H4 (cell line): ENCODE results near the gene TMEM165. TPM values are rescaled to one million over a fixed set of nuclear protein-coding genes. Genes with fewer than 3 reads are reported as not detected.

Experiments
- DNase-seq: peaks from one replicate; pipeline ENCODE4 v3.0.0-alpha.2; 2015; ENCODE audit warnings: low spot score
- total RNA-seq: library from RNA; depleted of rRNA; stranded (reverse); fragments of >200 nt; shearing (Covaris generic); gene quantifications from 2 replicates; pipeline ENCODE4 v1.2.3, GENCODE V29; 2014

The TMEM165 gene
- total RNA-seq, 1 experiment from 2014 or later = 104 TPM

DNA sequence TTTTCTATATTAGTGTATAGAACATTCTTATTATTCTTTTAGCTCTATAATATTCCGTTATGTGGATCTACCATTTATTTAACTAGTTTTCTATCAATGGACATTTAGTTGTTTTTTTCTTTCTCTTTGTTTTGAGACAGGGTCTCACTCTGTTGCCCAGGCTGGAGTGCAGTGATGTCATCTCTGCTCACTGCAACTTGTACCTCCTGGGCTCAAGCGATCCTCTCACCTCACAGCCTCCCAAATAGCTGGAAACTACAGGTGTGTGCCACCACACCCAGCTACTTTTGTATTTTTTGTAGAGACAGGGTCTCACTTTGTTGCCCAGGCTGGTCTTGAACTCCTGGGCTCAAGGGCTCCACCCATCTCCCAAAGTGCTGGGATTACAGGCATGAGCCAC is 10.8 kb downstream of the TMEM165 start:
- no peak for DNase-seq

DNA sequence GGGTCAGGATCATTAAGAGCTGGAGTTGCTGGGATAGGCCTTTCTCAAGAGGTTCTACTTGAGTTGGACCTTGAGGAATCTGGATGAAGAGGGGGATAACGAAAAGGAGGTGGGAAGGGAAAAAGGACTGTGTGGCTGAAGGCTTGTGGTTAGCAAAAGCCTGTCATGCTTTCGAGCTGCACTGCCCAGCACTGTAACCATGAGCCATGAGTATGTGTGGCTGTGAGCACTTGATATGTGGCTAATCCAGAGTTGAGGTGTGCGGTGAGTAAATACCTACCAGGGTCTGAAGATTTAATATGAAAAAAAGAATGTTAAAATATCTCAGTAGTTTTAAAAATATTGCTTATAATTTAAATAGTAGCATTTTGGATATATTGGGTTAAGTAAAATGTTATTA is 11.4 kb downstream of the TMEM165 start:
- DNase-seq = no peak

DNA sequence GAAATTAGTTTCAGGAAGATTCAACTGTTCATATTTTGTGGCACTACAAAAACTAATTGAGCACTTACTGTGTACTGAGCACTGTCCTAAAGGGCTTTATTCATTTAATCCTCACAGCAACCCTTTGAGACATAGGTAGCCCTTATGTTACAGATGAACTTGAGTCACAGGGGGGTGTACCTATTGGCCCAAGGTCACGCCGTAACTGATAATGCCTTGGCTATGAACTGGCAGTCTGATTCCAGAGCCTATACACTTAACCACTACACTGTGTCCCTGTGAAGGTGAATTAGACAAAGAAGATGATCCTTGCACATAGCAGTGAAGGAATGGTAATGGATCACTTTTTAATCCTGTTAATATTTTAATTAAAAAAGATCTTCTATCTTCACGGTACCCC is 12.0 kb downstream of the TMEM165 start:
- no peak for DNase-seq

DNA sequence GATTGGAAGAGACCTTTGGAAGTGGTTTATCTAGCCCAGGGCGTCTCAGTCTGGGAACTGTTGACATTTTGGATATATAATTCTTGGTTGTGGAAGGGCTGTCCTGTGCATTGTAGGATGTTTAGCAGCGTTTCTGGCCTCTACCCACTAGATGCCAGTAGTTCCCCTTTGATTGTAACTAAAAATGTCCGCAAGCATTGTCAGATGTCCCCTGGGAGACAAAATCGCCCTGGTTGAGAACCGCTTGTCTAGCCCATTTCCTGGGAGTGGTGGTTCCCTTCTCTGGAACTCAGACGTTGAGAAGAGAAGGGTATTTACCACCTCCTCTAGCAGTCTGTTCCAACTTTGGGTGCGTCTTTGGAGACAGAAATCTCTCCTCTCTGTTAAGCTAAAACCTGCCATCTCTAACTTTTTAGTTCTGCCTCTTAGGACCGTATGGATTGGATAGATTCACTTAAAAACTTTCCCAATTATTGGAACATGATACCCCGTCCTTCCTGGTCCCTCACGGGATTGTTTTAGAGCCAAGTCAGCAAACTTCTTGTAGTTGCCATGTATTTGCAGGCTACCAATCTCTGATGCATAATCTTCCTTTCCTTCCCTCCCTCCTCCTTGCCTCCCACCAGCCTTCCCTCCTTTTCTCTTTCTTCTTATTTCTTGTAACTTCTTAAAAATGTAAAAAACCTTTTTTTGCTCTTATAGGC is 13.9 kb downstream of the TMEM165 start:
- peak; percentile 14 for DNase-seq

DNA sequence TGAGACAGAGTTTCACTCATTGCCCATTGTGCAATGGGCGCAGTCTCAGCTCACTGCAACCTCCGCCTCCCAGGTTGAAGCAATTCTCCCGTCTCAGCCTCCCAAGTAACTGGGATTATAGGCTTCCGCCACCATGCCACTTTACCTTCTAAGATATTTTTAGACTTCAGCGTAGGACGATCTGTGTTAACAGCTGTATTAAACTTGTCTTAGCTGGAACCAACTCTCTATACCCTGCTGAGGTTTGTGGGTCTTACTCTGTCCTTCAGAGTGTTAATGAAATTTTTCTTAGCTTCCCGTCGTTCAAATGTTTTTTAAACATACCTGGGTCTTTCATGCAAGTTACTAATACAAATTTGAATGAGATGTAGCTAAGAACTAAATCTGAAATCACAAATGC is 14.7 kb downstream of the TMEM165 start:
- DNase-seq = no peak

DNA sequence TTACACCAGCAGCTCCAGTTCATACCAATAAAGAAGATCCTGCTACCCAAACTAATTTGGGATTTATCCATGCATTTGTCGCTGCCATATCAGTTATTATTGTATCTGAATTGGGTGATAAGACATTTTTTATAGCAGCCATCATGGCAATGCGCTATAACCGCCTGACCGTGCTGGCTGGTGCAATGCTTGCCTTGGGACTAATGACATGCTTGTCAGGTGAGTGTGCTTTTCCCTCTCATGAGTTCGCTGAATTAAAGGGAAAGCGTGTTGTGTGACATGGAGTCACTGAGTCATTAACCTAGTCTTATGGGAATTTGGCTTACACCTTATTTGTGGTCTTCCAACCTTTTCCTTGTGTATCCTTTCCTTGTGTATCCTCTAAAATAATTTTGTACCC is 15.9 kb downstream of the TMEM165 start:
- no peak for DNase-seq

DNA sequence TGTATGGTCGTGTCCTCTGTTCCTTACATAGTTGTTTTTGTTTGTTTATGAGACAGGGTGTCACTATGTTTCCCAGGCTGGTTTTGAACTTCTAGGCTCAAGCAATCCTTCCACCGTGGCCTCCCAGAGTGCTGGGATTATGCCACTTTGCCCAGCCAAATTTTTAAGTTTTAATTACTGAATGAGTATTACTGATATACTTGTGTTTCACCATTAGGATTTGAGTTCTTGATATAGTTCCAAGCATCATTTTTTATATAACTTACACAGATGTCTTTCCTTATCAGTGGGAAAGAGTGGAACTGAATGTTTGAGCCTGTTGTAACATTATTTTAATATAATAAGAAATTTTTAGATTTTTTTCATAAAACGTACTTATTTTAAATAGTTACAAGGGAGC is 20.4 kb downstream of the TMEM165 start:
- no peak for DNase-seq

DNA sequence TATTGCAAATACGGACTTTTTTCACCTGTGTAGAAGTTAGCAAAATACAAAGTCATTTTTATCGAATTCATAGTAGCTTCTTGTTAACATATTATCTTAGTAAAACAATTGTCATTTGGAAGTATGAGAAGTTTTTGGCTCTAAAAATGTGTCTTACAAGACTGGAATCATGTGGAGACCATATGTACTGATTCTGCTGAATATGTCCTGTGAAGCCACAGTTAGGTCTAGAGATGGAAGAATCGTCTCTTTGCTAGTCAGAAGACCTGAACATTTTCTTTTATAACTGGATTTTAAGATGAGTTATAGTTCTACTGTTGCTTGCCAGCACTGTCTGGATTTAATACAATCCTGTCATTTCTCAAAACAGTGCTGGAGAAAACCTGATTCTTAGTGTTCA is 29.0 kb downstream of the TMEM165 start:
- no peak for DNase-seq

DNA sequence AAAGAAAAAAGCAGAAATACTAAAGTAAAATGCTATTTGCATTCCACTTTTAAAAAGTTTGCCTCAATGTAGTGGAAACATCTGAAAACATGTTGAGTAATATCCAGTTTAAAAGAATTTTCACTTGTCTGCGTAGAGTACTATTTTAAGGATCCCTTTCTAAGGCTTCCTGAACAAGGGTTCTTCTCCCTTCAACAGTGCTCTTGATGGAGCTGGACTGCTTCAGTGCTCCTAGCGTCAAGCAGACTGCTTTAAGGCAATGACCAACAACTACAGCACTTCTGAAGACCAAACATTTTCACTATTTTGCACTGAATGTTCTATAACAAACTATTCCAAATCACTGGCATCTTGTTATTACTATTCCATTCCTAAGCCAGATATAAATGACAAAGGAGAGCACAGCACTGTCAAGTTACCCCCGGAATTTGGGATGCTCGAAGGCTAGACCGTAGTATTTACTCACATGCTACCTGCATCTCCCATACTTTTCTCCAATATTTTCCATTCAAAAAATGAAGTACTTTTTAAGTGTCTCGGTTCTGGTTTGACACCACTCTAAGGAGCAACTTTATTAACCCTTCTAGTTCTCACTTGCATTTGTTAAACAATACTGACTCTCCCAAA is 36.1 kb downstream of the TMEM165 start:
- DNase-seq = no peak

DNA sequence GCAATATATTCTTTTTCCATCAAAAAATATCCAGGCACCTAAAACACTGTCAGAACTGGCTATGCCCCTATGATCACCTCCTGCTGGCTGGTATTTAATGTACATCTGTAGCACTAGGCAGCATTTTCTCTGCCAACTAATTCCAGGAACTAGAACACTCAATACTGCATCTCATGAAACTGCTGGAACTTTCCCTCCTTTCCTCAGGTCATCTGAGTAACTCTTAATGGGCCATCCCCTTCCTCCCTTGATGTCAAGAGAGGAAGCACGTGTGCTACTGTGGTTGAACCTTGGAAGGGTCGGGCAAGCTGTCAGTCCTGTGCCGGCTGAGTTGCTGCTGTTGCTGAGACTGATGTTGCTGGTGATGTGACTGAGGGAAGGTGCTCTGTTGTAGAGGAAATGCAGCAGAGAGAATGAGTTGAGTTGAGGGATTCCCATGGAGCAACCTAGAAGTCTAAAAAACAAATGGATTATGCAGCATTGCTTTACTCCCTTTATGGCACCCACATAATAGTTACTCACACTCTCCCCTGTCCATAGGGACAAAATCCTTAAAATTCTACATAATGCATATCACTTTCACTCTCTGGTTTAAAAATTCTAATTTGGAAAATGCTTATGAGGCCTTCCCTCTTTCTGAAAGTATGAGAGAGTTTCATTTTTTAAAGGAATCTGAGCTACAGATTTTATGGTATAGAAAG is 39.5 kb downstream of the TMEM165 start:
- DNase-seq = no peak

DNA sequence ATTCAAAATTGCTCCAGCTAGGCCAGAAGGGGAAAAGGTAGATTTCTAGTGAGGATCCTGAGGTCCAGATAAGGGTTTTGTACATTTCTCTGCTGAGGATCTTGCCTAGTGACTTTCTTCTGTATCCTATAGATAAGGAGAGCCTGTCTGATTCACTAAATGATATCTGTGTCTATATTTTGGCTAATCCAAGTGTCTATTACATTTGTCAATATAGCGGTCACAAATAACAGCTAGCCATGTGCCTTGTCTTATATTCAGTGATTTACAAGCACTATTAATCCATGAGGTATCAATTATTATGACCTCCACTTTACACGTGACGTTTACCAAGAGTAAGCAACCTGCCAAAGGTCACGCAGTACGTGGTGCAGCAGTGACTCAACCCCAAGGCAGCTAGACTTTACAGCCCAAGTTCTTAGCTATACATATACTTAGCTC is 41.6 kb downstream of the TMEM165 start:
- DNase-seq = no peak

DNA sequence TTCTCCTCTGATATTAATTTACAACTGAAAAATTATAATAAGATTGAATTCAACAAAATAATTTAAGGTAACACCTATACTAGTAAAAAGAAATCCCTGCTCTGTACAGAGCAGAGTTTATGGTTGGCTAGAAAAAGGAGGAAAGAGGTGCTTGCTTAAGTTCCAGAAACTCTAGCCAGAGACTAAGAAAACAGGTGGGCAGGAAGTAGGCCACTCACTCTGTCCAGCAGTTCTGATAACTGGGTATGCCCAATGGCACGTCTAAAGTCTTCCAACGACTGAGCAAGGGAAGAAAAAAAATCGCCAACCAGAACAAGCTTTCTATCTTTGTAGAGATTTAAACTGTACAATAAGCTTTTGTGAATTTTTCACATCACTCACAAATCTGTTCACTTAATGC is 42.1 kb downstream of the TMEM165 start:
- no peak for DNase-seq

DNA sequence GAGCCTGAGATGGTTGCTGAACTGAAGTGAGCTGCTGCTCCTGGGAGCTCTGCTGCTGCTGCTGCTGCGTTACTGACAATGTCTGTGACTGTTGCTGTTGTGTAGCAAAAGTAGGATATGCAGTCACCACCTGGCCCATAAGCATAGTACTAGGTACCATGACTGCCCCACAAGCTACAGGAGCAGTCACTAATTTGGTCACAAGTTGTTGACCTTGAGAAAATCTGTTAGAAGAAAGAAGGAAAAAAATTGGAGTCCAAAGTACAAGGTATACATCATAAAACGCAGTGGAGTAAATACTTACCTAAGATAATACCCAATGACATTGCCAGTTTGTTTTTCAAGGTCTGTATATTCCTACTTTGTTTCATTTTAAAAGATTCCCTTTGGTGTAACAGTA is 42.6 kb downstream of the TMEM165 start:
- DNase-seq = no peak

DNA sequence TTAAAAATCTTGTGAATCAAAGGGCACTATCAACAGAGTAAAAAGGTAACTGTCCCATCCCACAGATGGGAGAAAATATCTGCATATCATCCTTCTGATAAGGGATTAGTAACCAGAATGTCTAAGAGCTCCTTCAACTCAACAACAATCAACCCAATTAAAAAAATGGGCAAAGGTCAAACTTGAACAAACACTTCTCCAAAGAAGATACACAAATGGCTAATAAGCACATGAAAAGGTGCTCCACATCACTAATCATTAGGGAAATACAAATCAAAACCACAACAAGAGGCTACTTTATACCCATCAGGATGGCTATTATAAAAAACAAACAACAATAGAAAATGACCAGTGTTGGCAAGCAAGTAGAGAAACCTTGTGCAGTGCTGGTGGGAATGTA is 43.3 kb downstream of the TMEM165 start:
- no peak for DNase-seq

DNA sequence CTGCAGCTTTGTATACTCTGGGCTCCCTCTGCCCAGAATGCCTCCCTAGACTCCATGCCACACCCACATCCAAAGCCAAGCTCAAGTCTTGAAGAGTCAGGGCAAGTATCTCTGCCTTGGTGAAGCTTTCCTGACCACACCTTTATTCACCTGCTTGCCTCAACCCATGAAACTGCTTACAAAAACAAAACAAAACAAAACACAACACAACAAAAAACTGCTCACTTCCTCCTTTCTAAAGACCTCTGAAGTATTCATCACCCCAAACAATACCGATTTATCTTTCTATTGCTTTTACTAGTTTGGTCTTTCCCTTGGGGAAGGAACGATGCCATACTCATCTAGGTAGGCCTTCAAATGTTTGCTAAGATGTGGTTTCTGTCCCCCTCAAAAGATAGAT is 45.0 kb downstream of the TMEM165 start:
- no peak for DNase-seq

DNA sequence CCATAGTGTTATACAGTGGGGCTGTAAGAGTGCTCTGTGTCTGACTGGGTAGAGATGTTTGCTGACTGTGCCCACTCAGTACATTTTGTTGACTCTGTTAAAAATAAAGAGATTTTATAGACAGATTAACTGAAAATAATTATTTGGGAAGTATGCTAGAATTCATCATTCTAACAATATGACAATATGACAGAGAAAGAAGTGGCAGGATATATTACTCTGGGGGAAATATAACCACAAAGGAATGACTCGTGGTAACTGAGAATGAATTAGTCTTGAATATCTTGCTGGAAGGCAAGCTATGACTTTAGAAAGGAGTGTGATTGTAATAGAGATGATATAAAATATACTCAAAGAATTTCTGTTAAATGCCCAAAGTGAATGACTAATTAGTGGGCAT is 46.8 kb downstream of the TMEM165 start:
- no peak for DNase-seq

DNA sequence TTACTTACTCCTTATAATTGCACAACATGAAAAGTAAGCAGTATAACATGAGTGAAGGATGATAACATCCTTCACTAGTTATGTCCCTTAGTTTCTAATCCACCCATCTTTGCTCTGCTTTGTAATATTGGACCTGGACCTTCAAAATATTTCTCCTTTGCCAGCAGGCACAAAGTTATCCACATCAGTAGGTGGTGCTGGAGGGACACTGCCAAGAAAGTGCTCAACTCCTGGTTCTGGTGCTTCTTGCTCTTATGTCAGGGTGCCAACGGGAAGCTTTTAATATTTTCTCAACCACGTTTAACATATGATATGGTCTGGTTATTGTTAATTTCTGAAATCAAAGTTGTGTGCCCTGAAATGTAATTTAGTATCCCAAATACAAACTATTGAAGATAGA is 49.1 kb downstream of the TMEM165 start:
- no peak for DNase-seq

DNA sequence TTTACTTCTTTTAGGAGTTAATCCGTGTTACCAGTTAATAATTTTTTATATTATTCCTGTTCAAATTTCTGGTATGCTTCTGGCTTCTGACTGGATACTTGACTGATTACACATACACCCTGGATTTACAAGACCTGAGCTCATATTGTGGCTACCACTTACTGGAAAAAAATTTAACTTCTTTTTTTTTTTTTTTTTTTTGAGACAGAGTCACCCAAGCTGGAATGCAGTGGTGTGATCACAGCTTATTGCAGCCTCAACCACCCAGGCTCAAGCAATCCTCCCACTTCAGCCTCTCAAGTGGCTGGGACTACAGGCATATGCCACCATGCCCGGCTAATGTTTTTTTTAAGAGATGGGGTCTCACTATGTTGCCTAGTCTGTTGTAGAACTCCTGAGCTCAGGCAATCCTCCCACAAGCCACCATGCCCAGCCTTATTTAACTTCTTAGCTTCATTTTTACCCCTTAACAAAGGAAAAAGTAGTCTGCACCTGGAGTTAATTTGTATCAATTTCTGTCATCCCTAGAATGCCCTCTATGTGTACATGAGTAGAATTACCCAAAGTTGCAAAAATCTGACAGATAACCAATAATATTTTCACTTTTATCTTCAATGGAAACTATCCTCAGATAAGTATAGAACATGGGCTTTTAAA is 50.3 kb downstream of the TMEM165 start:
- DNase-seq = no peak

DNA sequence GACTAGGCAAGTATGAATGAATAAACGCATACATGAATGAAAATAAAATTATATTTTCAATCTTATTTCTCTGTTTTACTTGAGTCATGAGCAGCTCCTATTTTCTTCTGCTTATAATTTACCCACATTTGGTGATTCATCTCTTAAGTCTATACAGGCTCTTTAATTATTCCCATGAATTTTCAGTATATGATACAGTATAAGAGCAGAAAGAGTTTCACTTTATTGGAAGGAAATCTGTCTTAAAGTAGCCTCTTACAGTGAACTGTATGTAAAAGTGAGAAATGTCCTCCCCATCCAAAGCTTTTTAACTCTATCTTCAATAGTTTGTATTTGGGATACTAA is 50.8 kb downstream of the TMEM165 start:
- DNase-seq = no peak

DNA sequence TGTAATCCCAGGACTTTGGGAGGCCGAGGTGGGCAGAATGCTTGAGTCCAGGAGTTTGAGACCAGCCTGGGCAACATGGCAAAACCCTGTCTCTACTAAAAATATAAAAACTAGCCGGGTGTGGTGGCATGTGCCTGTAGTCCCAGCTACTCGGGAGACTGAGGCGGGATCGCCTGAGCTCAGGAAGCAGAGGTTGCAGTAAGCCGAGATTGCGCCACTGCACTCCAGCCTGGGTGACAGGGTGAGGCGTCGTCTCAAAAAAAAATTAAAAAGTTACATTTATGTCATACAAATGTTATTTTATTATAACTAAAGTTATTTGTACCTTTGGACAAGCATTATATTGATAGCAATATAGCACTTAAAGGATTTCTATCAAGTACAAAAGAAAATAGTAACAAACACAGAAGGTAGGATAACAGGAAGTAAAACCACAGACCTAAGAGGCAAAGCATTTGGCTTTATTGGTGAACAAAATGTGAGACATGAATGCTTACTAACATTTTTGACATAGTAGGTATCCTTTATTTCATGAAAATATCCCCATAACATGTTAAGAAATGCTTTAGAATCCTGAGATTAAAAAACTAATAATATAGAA is 51.5 kb downstream of the TMEM165 start:
- DNase-seq = no peak

DNA sequence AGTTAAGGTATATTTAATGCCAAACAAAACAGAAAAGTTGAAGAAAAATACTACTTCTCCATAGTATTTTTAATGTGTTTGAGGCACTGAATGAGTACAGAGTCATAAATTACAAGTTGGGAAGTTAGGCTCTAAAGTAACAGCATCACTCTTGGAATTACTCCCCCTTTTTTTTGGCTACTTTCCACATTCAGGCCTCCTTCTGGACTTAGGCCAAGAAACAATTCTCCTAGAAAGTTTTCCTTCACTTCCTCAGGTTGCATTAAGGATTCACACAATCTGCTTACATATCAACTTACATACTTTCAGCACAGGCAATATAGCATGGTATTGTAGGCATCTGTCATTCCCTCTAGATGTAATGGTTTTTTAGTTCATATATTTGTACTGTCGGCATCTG is 52.1 kb downstream of the TMEM165 start:
- DNase-seq = no peak

DNA sequence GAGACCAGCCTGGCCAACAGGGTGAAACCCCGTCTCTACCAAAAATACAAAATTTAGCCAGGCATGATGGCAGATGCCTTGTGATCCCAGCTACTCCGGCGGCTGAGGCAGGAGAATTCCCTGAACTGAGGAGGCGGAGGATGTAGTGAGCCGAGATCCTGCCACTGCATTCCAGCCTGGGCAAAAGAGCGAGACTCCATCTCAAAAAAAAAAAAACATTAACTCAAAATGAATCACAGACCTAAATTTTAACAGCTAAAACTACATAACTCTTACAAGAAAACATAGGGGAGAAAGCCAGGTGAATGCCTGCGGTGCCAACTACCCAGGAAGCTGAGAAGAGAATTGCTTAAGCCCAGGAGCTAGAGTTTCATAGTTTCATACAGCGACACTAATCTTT is 54.8 kb downstream of the TMEM165 start:
- DNase-seq = no peak
